ENCODE data around the gene SIGLEC7. TPM values are rescaled to one million over a fixed set of nuclear protein-coding genes. Genes with fewer than 3 reads are reported as not detected.

Gene SIGLEC7
- total RNA-seq, 1 donor from 2014 or later = 4.8 TPM

DNA sequence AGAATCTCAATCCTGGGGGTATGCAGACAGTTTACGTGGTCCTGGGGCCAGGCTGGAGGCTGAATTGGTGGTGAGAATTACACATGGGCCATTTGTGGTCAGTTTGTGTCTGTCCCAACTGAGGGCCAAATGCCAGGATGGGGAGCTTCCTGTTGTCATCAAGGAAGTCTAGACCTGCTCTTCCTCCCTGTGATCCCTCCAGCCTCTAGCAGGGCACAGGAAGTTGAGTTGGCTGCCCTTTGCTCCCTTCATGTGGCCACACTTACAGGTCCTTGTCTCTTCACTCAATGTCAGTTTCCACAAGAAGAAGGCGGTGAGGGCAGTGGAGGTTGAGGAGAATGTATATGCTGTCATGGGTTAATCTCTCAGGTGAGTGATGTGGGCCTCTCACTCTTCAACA lies 30.1 kb downstream of the SIGLEC7 start:
- Histone ChIP-seq H3K4me3 (no peak overlapping the region), H3K4me1 (no peaks in the 10 kb centered on the region), H3K27ac (no peak overlapping the region), H3K36me3 (no peaks in the 10 kb centered on the region), H3K27me3 (no peaks in the 10 kb centered on the region), H3K9me3 (no peaks in the 10 kb centered on the region)
- intact Hi-C loops (cut with DNase I) = no loop called here
- no peak for DNase-seq (ENCODE audit: low spot score in 2 of 2)
- TF ChIP-seq, protein P1, sequence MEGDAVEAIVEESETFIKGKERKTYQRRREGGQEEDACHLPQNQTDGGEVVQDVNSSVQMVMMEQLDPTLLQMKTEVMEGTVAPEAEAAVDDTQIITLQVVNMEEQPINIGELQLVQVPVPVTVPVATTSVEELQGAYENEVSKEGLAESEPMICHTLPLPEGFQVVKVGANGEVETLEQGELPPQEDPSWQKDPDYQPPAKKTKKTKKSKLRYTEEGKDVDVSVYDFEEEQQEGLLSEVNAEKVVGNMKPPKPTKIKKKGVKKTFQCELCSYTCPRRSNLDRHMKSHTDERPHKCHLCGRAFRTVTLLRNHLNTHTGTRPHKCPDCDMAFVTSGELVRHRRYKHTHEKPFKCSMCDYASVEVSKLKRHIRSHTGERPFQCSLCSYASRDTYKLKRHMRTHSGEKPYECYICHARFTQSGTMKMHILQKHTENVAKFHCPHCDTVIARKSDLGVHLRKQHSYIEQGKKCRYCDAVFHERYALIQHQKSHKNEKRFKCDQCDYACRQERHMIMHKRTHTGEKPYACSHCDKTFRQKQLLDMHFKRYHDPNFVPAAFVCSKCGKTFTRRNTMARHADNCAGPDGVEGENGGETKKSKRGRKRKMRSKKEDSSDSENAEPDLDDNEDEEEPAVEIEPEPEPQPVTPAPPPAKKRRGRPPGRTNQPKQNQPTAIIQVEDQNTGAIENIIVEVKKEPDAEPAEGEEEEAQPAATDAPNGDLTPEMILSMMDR (IDR thresholded peaks at IDR 0.05) = no peak

DNA sequence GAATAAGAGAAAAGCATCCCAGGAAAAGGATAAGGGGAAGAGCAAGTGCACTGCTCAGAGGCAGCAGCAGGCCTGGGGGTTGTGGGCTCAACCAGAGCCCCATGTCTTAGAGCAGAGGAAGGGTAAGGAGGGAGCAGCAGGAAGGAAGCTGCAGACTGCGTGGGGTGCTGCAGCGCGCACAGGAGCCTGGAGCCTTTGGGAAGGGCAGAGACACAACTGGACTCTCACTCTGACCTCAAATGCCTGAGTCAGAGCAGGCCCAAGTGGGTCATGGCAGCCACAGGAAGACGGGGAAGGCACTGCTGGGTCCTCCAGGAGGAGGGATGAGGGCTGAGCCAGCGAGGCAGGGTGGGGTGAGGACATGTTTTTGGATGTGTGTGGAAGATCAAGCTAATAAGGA lies 31.6 kb downstream of the SIGLEC7 start:
- no peak overlapping the region for H3K4me3 ChIP-seq
- no peaks in the 10 kb centered on the region for H3K27me3 ChIP-seq
- intact Hi-C loops (cut with DNase I) = no loop called here
- no peak overlapping the region for H3K27ac ChIP-seq
- no peak for DNase-seq (ENCODE audit: low spot score in 2 of 2)
- H3K4me1 ChIP-seq = no peaks in the 10 kb centered on the region
- TF ChIP-seq, protein P1 (IDR thresholded peaks at IDR 0.05) = no peak
- H3K9me3 ChIP-seq = no peaks in the 10 kb centered on the region
- no peaks in the 10 kb centered on the region for H3K36me3 ChIP-seq

- Histone ChIP-seq H3K27me3 (no peaks in the 10 kb centered on the region), H3K9me3 (no peaks in the 10 kb centered on the region), H3K4me1 (no peaks in the 10 kb centered on the region), H3K27ac (no peak overlapping the region), H3K4me3 (no peak overlapping the region), H3K36me3 (no peaks in the 10 kb centered on the region)
- no peak for DNase-seq (ENCODE audit: low spot score in 2 of 2)
- intact Hi-C loops (cut with DNase I) = no loop called here
- TF ChIP-seq, protein P1 (IDR thresholded peaks at IDR 0.05) = no peak
Observed at GRCh38 chr19:51179256-51179655, 37.2 kb downstream of the SIGLEC7 start.

DNA sequence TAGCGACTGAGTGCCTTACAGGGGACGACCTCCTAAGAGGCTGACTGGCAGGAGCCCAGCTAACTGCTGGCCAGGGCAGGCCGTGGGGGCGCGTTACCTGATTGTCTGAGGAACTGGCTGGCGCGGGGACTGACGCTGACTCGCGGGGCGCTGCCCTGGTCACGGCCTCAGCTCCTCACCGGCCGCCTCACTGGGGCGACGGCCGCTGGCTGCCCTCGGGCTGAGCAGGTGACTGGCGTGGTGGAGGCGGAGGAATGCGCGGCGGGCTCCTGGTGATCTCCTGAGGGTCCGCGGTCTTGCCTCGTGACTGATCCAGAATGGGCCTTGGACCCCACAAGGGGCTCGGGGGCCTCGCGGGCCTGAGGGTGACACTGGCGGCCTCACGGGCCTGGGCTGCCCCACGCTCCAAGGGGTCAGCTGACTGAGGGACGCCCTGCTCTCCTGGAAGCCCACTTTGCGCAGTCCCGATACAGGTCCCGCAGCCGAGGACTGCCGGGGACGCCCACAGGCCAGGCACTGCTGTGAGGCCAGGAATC lies 39.3 kb downstream of the SIGLEC7 start:
- intact Hi-C loops (cut with DNase I) = no loop called here
- Histone ChIP-seq H3K4me3 (no peak overlapping the region), H3K4me1 (no peaks in the 10 kb centered on the region), H3K27ac (no peak overlapping the region), H3K9me3 (no peaks in the 10 kb centered on the region), H3K36me3 (no peaks in the 10 kb centered on the region), H3K27me3 (no peaks in the 10 kb centered on the region)
- DNase-seq (ENCODE audit: low spot score in 2 of 2) = no peak
- TF ChIP-seq, protein P1 (IDR thresholded peaks at IDR 0.05) = no peak

DNA sequence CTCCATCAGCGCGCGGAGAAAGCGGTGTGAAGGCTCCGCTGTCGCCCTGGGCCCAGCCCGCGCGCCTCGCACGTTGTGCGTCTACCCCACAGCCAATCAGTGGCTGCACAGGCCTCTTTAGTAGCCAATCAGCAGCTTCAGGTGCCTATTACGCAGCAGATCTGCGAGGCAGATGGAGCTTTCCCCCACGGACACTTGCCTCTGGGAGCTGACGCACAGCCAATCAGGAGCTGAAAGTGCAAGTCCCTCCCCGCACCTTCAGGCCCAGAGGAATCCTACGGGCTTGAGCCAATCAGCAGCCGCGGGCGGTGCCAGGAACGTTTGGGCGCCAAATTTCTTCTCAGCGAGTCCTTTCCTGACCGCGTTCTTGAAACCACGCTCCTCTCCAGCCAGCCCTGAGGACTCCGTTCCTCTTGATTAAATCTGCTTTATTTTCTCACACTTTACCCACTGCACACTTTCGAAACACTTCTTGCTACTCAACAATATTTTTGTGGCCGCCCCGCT lies 39.9 kb downstream of the SIGLEC7 start:
- TF ChIP-seq, protein P1 (IDR thresholded peaks at IDR 0.05) = no peak
- H3K9me3 ChIP-seq = no peaks in the 10 kb centered on the region
- H3K27ac ChIP-seq = no peak overlapping the region
- no peak for DNase-seq (ENCODE audit: low spot score in 2 of 2)
- intact Hi-C loops (cut with DNase I) = no loop called here
- no peaks in the 10 kb centered on the region for H3K4me1 ChIP-seq
- no peaks in the 10 kb centered on the region for H3K27me3 ChIP-seq
- H3K4me3 ChIP-seq = no peak overlapping the region
- H3K36me3 ChIP-seq = no peaks in the 10 kb centered on the region

- Histone ChIP-seq H3K4me1 (no peaks in the 10 kb centered on the region), H3K4me3 (no peak overlapping the region), H3K27me3 (no peaks in the 10 kb centered on the region), H3K27ac (no peak overlapping the region), H3K9me3 (no peaks in the 10 kb centered on the region), H3K36me3 (no peaks in the 10 kb centered on the region)
- DNase-seq (ENCODE audit: low spot score in 2 of 2) = no peak
- intact Hi-C loops (cut with DNase I) = no loop called here
- TF ChIP-seq, protein P1 (IDR thresholded peaks at IDR 0.05) = no peak
Observed at GRCh38 chr19:51183629-51184028, 41.5 kb downstream of the SIGLEC7 start.

Measured in ascending aorta (tissue), 2 donors.